Measurements from ENCODE around the gene C1orf56.

C1orf56 gene

GRCh38 chr1:151062741-151063371 is 15.3 kb downstream of the C1orf56 start:
- DNase-seq (ENCODE audit: low read depth): peak; percentile 92

GRCh38 chr1:151065089-151065645 is 17.6 kb downstream of the C1orf56 start:
- DNase-seq (ENCODE audit: low read depth): no peak

GRCh38 chr1:151067185-151067584 is 19.6 kb downstream of the C1orf56 start:
- DNase-seq (ENCODE audit: low read depth): no peak

- no peak for DNase-seq (ENCODE audit: low read depth)
Measured at GRCh38 chr1:151069103-151069486, 21.5 kb downstream of the C1orf56 start.

DNA sequence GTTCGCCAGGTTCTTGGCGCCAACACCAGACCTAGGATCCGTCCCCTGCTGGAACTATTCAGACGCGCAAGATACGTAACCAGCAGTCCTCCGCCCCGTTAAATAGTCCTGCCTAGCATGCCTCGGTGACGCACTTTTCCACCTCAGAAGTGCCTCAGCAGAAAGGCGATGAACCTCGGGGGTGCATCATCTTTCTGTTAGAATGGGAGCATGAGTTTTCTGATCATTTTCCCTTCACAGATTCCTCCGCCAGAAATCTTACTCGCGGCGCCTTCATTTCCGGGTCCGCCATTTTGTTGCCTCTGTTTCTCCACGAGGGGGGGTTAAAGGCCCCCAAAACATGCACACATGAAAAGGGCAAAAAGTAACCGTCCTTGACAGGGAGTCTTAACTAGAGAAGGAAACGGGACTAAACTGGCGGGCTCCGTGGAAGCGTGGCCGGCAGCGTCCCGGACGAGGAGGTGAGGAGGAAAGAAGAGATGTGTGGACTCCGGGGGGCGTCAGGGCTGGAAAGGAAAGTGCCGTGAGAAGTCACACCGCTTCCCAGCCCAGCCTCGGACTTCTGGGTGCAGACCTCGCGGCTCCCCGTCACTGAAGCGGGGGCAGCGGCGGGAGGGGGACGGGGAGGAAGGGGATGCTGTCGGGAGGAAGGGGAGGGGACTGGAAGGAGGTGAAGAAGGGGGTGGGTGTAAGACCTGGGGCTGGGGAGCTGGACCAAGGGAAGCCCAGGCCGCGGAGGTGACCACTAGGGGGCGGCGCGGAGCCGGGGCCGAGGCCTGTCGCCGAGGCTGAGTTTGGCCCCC is 23.1 kb downstream of the C1orf56 start, which contains the start of gene GABPB2:
Gene GABPB2 (plus strand): TSS at position 288 of the 803 bp plus-strand sequence. CDS start 17,429 bp downstream, outside the sequence.
- DNase-seq (ENCODE audit: low read depth): peak; percentile 98

GRCh38 chr1:151072224-151072623 is 24.7 kb downstream of the C1orf56 start:
- DNase-seq (ENCODE audit: low read depth): no peak

DNA sequence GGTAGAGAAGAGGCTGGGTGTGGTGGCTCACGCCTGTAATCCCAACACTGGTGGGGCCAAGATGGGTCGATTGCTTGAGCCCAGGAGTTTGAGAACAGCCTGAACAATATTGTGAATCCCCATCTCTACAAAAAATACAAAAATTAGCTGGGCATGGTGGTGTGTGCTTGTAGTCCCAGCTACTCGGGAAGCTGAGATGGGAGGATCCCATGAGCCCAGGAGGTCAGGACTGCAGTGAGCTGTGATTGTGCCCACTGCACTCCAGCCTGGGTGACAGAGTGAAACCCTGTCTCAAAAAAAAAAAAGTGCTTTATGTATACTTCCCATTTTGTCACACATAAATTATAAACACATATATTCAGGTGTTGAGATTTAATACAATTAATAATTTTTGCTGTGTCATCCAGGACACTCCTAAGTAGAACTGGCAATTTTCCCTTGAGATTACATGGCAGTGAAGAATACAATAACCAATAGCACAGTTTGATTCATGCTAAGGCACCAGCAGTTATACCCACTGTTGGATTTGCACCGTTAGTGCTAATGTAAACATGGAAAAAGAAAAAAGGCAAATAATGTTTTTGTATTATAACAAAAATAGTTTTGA is 38.5 kb downstream of the C1orf56 start:
- DNase-seq (ENCODE audit: low read depth): no peak

DNA sequence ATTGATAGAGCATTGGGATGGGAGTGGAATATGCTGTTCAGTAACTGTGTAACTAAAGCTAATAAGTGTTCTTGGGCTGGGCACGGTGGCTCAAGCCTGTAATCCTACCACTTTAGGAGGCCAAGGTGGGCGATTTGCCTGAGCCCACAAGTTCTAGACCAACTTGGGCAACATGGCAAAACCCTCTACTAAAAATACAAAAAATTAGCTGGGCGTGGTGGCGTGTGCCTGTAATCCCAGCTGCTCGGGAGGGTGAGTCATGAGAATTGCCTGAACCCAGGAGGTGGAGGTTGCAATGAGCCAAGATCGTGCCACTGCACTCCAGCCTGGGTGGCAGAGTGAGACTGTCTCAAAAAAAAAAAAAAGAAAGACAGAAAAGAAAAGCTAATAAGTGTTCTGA is 49.9 kb downstream of the C1orf56 start:
- DNase-seq (ENCODE audit: low read depth): peak; percentile 26

DNA sequence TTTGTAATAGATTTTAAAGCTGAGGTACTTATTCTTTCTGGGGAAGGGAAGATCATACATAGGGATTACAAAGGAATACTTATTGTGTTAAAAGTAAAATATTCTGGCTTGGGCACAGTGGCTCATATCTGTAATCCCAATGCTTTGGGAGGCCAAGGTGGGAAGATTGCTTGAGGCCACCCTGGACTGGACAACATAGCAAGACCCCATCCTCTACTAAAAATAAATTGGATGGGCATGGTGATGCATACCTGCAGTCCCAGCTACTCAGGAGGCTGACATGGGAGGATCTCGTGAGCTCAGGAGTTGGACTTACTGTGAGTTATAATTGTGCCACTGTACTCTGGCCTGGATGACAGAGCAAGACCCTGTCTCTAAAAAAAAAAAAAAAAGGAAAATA is 50.6 kb downstream of the C1orf56 start:
- no peak for DNase-seq (ENCODE audit: low read depth)

All from ELR (cell line).